ENCODE data around the gene USP11.

The USP11 gene

GRCh38 chrX:47204970-47205369, 27.8 kb upstream of the USP11 start:
- no peak for DNase-seq

DNA sequence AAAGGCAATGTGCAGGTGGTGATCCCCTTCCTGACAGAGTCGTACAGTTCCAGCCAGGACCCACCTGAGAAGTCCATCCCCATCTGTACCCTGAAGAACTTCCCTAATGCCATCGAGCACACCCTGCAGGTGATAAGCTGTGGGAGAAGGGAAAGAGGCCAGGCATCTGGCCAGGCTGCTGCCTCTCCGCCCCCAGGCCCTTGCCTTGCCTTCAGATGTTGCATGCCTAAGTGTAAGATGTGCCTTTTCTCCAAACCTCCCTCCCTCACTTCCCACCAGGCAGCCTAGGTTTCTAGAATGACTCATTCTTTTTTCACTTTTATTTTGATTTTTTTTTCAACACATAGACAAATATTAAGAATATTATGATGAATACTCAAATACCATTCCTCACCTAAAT, 26.5 kb upstream of the USP11 start:
- DNase-seq, result no peak

- no peak for DNase-seq
Observed at GRCh38 chrX:47208108-47208507, 24.7 kb upstream of the USP11 start.

DNA sequence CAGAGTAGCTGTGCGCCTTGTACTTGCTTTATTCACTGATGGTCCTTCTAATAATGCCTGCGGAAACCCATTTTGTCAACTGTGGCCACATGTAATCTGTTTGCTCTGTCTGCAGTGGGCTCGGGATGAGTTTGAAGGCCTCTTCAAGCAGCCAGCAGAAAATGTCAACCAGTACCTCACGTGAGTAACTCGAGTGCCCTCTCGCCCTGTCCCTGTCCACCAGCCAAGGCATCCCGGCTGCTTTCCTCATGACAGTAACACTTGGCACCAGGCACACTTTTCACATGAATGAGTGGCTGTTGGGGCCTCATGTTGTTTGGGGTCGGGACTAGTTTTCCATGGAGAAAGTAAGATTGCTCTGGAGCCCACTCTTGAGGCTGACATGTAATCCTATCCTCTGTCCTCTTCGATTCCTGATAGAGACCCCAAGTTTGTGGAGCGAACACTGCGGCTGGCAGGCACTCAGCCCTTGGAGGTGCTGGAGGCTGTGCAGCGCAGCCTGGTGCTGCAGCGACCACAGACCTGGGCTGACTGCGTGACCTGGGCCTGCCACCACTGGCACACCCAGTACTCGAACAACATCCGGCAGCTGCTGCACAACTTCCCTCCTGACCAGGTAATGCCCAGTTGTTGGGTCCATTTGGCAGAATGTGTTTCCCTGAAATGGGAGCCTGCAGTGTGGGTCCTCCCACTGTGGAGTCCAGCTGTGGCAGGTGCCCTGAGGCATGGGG, 23.1 kb upstream of the USP11 start:
- DNase-seq, result no peak

DNA sequence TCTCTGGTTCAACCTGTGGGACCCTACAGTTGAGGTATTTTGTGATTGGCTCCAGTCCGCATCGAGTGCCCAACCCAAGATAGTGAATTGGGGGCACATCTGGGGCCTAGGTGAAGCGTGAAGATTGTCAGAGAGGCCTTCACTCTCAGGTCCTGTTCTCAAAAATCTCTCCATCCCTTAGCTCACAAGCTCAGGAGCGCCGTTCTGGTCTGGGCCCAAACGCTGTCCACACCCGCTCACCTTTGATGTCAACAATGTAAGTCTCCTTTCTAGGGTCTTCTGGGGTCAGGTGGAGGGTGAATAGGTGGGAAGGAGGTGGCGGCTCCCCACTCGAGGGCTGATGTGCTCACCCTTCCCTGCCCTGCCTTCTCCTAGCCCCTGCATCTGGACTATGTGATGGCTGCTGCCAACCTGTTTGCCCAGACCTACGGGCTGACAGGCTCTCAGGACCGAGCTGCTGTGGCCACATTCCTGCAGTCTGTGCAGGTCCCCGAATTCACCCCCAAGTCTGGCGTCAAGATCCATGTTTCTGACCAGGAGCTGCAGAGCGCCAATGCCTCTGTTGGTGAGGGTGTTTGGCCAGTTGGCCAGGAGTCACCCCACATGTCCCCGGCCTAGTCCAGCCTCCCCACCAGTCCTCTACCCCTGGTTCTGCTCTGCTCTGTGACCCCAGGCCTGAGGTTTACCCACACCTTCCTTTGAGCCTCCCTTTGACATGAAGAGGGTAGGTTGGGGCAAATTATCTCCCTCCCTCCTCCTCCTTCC, 22.0 kb upstream of the USP11 start:
- no peak for DNase-seq

DNA sequence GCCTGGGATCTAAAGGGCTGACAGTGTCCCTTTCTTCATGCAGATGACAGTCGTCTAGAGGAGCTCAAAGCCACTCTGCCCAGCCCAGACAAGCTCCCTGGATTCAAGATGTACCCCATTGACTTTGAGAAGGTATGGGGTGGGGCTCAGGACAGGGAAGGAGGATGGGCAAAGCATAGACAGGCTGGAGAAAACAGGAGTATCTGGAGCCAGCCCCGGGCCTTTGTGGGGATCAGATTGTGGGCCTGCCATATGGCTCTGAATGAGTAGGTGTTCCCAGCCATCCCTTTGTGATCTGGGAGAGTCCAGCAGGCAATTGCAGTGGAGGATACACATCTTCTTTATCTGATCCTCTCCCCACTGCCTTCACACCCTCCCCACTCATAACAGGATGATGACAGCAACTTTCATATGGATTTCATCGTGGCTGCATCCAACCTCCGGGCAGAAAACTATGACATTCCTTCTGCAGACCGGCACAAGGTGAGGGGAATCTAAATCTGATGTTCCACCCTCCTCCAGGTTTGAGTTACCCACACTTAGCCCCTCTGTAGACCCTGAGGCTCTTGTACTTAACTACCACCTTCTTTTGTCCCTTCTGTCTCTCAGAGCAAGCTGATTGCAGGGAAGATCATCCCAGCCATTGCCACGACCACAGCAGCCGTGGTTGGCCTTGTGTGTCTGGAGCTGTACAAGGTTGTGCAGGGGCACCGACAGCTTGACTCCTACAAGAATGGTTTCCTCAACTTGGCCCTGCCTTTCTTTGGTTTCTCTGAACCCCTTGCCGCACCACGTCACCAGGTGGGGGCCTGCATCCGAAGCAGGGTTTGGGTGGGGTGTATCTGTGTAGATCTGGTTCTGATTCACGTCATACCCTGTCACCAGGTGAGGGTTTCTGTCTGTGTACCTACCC, 20.2 kb upstream of the USP11 start:
- no peak for DNase-seq

DNA sequence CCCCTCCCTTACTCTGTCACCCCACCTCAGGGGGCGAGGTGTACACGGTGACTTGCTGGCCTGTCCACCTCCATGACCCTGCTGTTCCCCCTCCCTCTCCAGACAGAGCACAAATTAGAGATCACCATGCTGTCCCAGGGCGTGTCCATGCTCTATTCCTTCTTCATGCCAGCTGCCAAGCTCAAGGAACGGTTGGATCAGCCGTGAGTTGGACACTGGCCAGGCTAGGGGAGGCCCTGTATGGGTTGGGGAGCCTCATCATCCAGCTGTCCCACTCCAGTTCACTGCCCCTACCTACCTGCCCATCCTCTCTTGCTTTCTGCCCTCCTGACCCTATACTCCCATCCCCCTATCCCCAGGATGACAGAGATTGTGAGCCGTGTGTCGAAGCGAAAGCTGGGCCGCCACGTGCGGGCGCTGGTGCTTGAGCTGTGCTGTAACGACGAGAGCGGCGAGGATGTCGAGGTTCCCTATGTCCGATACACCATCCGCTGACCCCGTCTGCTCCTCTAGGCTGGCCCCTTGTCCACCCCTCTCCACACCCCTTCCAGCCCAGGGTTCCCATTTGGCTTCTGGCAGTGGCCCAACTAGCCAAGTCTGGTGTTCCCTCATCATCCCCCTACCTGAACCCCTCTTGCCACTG, 18.3 kb upstream of the USP11 start:
- DNase-seq, result no peak

DNA sequence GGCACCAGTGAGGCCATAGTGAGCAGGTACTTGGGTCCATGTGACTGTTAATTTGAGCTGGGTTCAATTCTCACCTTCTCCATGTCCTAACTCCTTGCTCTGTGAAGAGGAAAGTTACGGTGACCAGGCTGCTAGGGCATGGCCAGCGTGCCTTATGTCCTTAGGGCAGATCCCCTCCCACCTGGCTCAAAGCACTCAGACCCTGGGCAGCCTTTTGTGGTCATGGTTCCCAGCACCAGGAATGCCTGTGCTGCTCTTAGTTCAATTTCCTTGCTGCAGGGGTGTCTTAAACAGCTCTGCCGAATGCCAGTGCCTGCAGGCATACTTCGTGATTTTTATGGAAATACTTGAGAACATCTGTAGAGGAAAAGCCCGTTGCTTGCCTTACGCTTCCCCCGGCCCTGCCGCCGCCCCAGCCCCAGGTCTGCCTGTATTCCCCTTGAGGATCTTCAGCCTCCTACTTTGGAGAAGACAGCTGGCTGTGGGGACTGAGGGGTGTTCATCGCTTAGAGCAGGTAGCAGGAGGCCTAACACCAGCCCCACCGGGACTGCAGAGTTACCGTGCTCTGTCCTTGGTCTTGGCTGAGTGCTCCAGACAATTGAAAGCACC, 17.4 kb upstream of the USP11 start:
- DNase-seq, result no peak

DNA sequence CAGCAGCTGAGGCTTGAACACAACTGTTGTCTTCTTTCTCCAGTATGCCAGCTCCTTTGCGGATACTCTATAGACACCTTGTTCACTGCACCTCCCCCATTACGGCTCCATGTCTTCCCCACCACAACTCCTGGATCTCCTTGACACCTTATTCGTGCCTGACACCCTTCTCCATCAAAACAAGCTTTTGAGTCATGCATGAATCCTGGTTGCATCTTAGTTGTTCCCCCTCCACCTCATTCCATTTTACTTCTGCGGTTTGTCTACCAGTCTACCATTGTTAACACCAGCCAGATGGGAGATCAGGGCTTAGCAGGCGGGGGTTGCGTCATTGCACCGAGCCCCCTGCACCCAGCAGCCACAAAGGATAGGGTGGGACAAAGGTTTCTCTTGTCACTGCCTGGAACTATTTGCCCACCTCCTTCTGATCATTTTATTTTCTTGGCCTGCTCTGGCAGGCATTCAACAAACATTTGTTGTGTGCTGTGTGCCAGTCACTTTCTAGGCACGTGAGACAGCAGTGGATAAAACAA, 16.4 kb upstream of the USP11 start:
- no peak for DNase-seq

GRCh38 chrX:47217121-47217851, 15.5 kb upstream of the USP11 start:
- DNase-seq, result no peak

- DNase-seq, result peak; percentile 93
Observed at GRCh38 chrX:47217852-47218279, 14.9 kb upstream of the USP11 start.

- DNase-seq, result peak; percentile 86
Observed at GRCh38 chrX:47218280-47218919, 14.4 kb upstream of the USP11 start, which contains the start of gene CDK16. TSS of gene CDK16 (plus strand) at chrX:47218681. CDS start at chrX:47223558, 4,877 bp downstream.

DNA sequence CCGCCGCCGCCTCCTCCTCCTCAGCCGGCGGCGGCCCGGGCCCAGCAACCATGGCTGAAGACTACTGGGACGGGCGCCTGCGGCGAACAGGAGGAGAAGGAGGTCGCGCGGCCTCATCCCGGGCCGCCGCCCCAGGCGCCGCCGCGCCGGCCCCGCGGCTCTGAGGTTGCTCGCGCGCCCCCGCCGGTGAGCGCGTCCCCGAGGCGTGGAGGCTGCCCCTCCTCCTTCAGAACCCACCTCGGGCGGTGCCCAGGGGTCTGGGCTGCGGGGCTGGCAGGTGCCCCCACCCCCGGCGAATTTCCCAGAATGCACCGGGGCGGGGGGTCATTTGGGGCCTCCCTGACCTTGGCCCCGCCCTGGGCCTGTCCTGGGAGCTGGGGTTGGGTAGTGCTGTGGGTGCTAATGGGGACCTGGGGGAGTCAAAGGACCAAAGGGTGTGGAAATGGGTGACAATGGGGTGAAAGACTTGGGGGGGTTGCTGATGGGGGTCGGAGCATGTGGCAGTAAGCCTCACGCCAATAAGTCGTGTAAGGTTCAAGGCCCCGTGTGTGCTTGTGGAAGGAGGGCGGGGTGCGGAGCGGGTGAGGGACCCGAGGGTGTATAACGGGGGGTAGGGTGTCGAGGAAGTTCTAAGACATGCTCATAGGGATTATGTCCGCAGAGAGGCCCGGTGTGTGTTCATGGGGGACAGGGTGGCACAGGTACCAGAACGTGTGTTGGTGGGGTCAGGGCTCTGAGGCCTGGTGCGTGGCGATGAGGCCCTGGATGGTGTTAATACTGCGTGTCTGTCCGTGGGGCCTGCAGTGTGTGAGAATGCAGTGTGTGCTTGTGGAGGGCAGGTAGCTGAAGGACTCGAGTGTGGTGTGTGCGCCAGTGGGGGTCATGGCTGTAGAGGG, 13.6 kb upstream of the USP11 start:
- DNase-seq, result no peak

GRCh38 chrX:47221756-47222155, 11.1 kb upstream of the USP11 start:
- no peak for DNase-seq

- DNase-seq, result no peak
Observed at GRCh38 chrX:47222751-47223350, 10.0 kb upstream of the USP11 start.

DNA sequence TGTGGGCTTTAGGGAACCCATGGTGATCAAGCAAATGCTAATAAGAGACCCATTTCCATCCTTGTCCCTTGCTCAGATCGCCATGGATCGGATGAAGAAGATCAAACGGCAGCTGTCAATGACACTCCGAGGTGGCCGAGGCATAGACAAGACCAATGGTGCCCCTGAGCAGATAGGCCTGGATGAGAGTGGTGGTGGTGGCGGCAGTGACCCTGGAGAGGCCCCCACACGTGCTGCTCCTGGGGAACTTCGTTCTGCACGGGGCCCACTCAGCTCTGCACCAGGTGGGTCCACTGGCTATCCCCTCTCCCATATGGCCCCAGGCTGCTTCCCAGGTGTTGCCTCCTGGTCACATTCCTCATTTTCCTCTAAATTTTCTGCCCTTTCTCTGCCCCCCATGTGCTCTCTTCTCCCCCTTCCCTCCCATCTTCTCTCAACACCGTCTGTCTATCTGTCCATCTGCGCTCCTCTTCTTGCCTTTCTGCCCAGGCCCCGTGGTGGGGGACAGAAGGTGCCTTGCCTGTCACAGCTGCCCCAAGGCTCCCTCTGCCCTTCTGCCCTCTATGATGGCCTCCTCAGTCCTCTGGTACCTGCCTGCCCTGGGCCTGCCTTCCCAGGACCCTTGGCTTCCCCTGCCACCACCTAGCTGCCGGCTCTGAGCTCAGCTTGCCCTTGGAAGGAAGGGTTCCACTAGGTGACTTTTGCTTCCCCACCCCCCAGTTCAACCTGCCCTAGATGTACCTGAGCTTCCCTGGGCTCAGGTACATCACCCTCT, 9.1 kb upstream of the USP11 start:
- DNase-seq, result no peak

GRCh38 chrX:47224266-47224895, 8.4 kb upstream of the USP11 start:
- DNase-seq, result no peak

DNA sequence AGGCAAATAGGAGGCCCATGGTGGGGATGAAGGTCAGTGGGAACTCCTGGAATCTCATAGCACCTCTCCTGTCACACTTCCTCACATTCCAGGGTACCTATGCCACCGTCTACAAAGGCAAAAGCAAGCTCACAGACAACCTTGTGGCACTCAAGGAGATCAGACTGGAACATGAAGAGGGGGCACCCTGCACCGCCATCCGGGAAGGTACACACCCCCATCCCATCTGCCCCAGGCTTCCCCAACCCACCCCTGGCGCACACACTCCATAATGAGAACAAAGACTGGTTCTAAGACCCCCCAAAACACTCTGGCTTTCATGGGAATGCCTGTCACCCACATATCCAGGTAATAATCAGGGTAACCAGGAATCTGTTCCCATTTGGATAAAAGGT, 7.9 kb upstream of the USP11 start:
- DNase-seq, result no peak
